Aorta (tissue), 5 donors: ENCODE results near the gene SPACA9. TPM values are rescaled to one million over a fixed set of nuclear protein-coding genes. Genes with fewer than 3 reads are reported as not detected.
A peak's percentile ranks its signal among the peaks of the same experiment; 100 is the strongest.

Experiments
- ATAC-seq: fragments of 200-7000 bp; cut with Tn5 transposase; one replicate; pipeline ENCODE4 v1.9.1; 2022; ENCODE audit warnings: moderate library complexity; ENCODE audit not compliant: low FRiP score
- DNase-seq, 2 donors: peaks; one replicate each; pipeline ENCODE4 v3.0.0-alpha.2; 2020
- H3K27ac ChIP-seq, 2 donors: one replicate each; pipeline ENCODE4 v1.5.1; 2013; ENCODE audit warnings: low read length in 2 of 2, mild to moderate bottlenecking in 2 of 2, moderate library complexity in 2 of 2, control low read depth in 1 of 2, inconsistent platforms in 1 of 2, low read depth in 1 of 2
- H3K27me3 ChIP-seq, 2 donors: one replicate each; pipeline ENCODE4 v1.6.1; 2013; ENCODE audit warnings: control low read depth in 1 of 2, low read length in 1 of 2, mild to moderate bottlenecking in 1 of 2, moderate library complexity in 1 of 2; ENCODE audit not compliant: insufficient read depth in 2 of 2, control insufficient read depth in 1 of 2
- H3K36me3 ChIP-seq, 2 donors: one replicate each; pipeline ENCODE4 v1.6.1; 2013; ENCODE audit warnings: control low read depth in 1 of 2, low read length in 1 of 2, mild to moderate bottlenecking in 1 of 2; ENCODE audit not compliant: insufficient read depth in 2 of 2, control insufficient read depth in 1 of 2
- H3K4me1 ChIP-seq, 2 donors: one replicate each; pipeline ENCODE4 v1.6.1; 2013; ENCODE audit warnings: low read length in 2 of 2, control low read depth in 1 of 2, mild to moderate bottlenecking in 1 of 2, moderate library complexity in 1 of 2; ENCODE audit not compliant: insufficient read depth in 2 of 2, control insufficient read depth in 1 of 2
- H3K4me3 ChIP-seq, 2 donors: one replicate each; pipeline ENCODE4 v1.5.1; 2013; ENCODE audit warnings: low read length in 2 of 2, control low read depth in 1 of 2, mild to moderate bottlenecking in 1 of 2
- H3K9me3 ChIP-seq: one replicate; pipeline ENCODE4 v1.6.1; 2013; ENCODE audit warnings: mild to moderate bottlenecking, low read length; ENCODE audit not compliant: control insufficient read depth
- WGBS, 2 donors: extraction: QIAGEN DNeasy Blood & Tissue Kit; methylation state at CpG; one replicate each; pipeline ENCODE4 v1.1.7; 2013; 5-methylcytosine and 5-hydroxymethylcytosine counted together
- intact Hi-C, 2 donors: fragments of 100-400 bp; cut with DNase I; formaldehyde crosslinking; loops; one replicate each; pipeline versions ENCODE4 v1.14.2 to v1.15.0; 2022
- polyA plus RNA-seq, 2 donors: library from polyadenylated mRNA; stranded (reverse); fragments of 200-250 nt; gene quantifications; one replicate each; pipeline ENCODE4 v1.2.3, GENCODE V29; 2013
- total RNA-seq, 2 donors: library from RNA; stranded (reverse); fragmentation: NEBNext Ultra II Directional; extraction: Animal tissue kit (Norgen Biotek cat#: 25700); gene quantifications; one replicate each; pipeline ENCODE4 v1.2.1, GENCODE V29; 2021
- donor health status: healthy with polysubstance abuse.
- donor health status: Bipolar disorder and iron deficiency.
- donor health status: DM: no; HTN: no; CAD: no.
- donor health status: DM: no; HTN: no; CAD: no.
- donor health status: DM: yes; HTN: yes; CAD: no.

The SPACA9 gene
- total and polyA plus RNA-seq, 4 donors, result 2.3 to 7.9 (median 5.1) TPM

DNA sequence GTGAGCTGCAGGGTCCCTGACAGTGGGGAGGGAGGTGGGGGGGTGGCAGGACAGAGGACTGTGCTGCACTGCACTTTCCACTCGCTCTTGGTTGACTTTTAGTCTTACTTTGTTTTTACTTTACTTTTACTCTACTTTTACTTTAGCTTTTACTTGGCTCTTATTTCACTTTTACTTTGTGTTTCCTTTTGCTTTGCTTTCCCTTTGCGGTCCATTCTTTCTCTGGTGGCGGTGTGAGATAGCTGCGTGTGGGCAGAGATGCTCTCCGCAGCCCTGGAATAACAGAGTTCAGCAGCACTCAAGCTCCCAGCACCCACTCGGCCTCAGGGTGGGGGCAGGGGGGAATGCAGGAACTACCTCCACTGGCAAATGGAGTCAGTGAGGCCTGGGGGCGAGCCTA lies 5.3 kb upstream of the SPACA9 start:
- Histone ChIP-seq H3K4me3 (no peak overlapping the region), H3K27me3 (no peaks in the 10 kb centered on the region), H3K27ac (no peak overlapping the region), H3K36me3 (no peaks in the 10 kb centered on the region), H3K9me3 (no peaks in the 10 kb centered on the region), H3K4me1 (no peaks in the 10 kb centered on the region)
- 59 to 66% methylated on average over 7 of the region's 7 CpGs for WGBS, 2 donors
- DNase-seq (no peak), ATAC-seq (no peak)
- intact Hi-C loops, result no loop called here

DNA sequence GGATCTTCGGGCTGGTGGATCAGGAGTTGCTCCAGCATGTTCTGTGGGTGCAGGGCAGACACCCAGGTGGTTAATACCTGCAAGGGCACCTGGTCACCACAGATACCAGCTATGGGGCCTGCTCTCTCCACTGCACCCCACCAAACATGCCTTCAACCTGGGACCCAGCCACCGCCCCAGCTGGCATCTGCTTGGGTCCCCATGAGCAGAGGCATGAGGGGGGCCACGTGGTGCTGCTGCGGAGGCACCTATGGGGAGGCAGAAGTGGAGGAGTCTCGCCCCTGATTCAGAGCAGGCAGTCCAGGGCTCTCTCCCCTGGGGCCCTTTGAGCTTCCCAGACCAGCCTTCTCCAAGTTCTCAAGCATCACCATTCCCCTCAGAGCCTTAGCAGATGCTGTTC lies 3.5 kb upstream of the SPACA9 start:
- no peaks in the 10 kb centered on the region for H3K4me1 ChIP-seq
- H3K27ac ChIP-seq, result no peak overlapping the region
- no peaks in the 10 kb centered on the region for H3K9me3 ChIP-seq
- no peaks in the 10 kb centered on the region for H3K36me3 ChIP-seq
- DNase-seq (no peak), ATAC-seq (no peak)
- intact Hi-C loops, result loop anchor here in 1 of 2 donors (5.0 kb wide), 1 partner anchor 67 kb away; the partner anchor contains the start of gene TSC1
- H3K4me3 ChIP-seq, result no peak overlapping the region
- no peaks in the 10 kb centered on the region for H3K27me3 ChIP-seq
- 75 to 81% methylated on average over 5 of the region's 5 CpGs for WGBS, 2 donors

- intact Hi-C loops, result loop anchor here in 1 of 2 donors (5.0 kb wide), 1 partner anchor 65 kb away; the partner anchor contains the start of gene TSC1
- WGBS, 2 donors, result 83 to 89% methylated on average over 3 of the region's 3 CpGs
Measured at GRCh38 chr9:132876849-132877248, 1.8 kb upstream of the SPACA9 start.

GRCh38 chr9:132877458-132877823 lies 1.3 kb upstream of the SPACA9 start:
- Histone ChIP-seq H3K27ac (no peak overlapping the region), H3K36me3 (no peaks in the 10 kb centered on the region), H3K27me3 (no peaks in the 10 kb centered on the region), H3K4me1 (no peaks in the 10 kb centered on the region), H3K4me3 (no peak overlapping the region), H3K9me3 (no peaks in the 10 kb centered on the region)
- intact Hi-C loops, result loop anchor here in 1 of 2 donors (5.0 kb wide), 1 partner anchor 65 kb away; the partner anchor contains the start of gene TSC1
- 34 to 39% methylated on average over 14 of the region's 14 CpGs for WGBS, 2 donors
- DNase-seq (no peak), ATAC-seq (no peak)

More at GRCh38 chr9:132876849-132877248, 1.8 kb upstream of the SPACA9 start:
- ATAC-seq (no peak), DNase-seq (no peak)
- Histone ChIP-seq H3K27me3 (no peaks in the 10 kb centered on the region), H3K9me3 (no peaks in the 10 kb centered on the region), H3K4me3 (no peak overlapping the region), H3K4me1 (no peaks in the 10 kb centered on the region), H3K36me3 (no peaks in the 10 kb centered on the region), H3K27ac (no peak overlapping the region)

DNA sequence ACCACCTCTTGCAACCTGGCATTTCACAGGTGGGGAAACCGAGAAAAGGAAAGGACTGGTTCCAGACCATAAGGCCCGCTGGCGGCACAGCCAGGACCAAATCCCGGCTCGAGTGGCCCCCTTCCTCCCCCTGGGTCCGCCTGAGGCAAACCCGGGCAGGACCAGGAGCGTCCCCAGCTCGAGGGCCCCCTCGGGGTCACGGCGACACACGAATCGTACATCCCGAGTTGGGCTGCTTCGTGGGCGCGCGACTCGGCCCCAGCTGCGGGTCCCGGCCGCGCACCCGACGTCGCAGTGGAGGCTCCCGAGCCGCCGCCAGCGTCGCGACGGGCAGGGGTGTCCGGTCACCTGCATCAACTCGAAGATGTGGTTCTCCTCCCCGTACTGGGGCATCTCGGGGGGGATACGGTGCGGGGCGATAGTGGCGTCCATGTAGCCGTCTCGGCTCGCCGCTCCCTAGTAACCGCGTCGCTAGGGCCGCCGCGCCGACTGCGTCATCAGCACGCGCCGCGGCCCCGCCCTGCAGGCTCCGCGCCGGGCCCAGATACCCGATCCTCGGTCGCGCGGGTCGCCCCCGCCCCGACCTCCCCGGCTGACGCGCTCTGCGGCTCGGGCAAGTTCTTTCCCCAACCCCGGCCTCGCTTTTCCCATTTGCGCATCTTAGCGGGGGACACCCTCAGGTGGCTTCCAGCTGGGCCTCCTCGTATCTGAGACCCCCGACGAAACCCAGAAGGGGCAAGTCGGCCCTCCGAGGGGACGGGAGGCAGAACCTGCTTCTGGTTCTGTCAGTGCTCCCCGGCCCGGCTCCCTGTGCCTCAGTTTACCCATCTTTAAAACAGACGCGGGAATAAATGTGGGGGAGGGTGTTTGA lies 639 bp upstream of the SPACA9 start, which contains the start of gene AK8:
TSS of gene AK8 (minus strand) at position 461 of the 871 bp plus-strand sequence. CDS start at position 432, 29 bp downstream.
- no peaks in the 10 kb centered on the region for H3K4me1 ChIP-seq
- H3K36me3 ChIP-seq, result no peaks in the 10 kb centered on the region
- no peaks in the 10 kb centered on the region for H3K9me3 ChIP-seq
- peak; percentile 95 for ATAC-seq
- peak within 1 kb of the TSS in 1 of 2 donors; percentile 11 for H3K27ac ChIP-seq
- H3K27me3 ChIP-seq, result no peaks in the 10 kb centered on the region
- WGBS, 2 donors, result 1% methylated on average over 76 to 89 of the region's 89 CpGs
- H3K4me3 ChIP-seq, result peak within 1 kb of the TSS; percentile 71
- intact Hi-C loops, result loop anchor here (1.0 to 5.0 kb wide), 2 partner anchors 64 to 208 kb away; partner anchors contain the start of genes GTF3C4 (in 1 of the 2) and TSC1 (in 1 of the 2)
- DNase-seq, result peak; percentile 76 to 92

DNA sequence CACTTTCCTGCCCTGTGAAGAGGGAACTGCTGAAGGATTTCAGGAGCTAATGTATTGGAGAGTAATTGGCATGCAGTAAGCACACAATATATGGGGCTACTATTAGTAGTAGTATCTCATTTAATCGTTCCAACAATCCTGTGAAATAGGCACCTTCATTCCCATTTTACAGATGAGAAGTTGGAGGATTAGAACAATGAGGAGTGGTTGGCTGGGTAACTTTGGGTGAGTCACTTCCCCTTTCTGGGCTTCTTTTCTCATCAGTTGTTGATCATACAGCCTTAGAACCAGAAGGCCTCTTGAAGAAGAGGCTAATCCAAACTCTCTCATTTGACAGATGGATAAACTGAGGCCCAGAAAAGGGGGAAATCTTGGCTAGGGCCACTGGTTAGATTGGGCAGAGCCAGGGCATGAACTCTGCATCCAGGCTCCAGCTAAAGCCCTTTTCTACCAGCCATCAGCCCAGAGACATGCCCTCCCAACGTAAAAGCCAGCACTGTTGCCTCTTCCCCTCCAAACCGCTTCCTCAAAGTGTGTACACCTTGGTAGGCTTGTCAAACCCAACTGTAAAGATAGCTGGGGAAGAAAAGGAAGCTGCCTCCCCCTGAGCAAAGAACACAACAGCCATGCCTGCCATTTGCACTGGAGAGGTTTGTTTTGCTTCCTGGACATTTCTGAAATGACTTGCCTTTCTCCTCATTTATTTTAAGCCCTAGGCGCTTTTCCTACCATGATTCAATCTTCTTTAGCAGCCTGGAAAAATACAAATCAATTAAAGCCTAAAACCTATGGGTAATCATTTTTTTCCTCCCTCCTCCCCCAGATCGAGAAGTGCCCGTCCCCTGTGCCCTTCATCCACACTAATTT lies 992 bp downstream of the SPACA9 start:
- Histone ChIP-seq H3K4me1 (no peaks in the 10 kb centered on the region), H3K4me3 (no peak overlapping the region), H3K9me3 (no peaks in the 10 kb centered on the region), H3K27me3 (no peaks in the 10 kb centered on the region), H3K36me3 (no peaks in the 10 kb centered on the region), H3K27ac (no peak overlapping the region)
- intact Hi-C loops, result loop anchor here in 1 of 2 donors (5.0 to 10.0 kb wide), 2 partner anchors 63 to 215 kb away; partner anchors contain the start of genes DDX31 and TSC1
- ATAC-seq (no peak), DNase-seq (no peak)
- 76 to 85% methylated on average over 6 of the region's 6 CpGs for WGBS, 2 donors

- Histone ChIP-seq H3K4me1 (no peaks in the 10 kb centered on the region), H3K36me3 (no peaks in the 10 kb centered on the region), H3K27ac (no peak overlapping the region), H3K27me3 (no peaks in the 10 kb centered on the region), H3K9me3 (no peaks in the 10 kb centered on the region), H3K4me3 (no peak overlapping the region)
- WGBS, 2 donors, result 78 to 85% methylated on average over 7 of the region's 7 CpGs
- no peak for ATAC-seq
- intact Hi-C loops, result loop anchor here in 1 of 2 donors (10.0 kb wide), 1 partner anchor 215 kb away; the partner anchor contains the start of gene DDX31
- no peak for DNase-seq
Measured at GRCh38 chr9:132880324-132880661, 1.6 kb downstream of the SPACA9 start.

DNA sequence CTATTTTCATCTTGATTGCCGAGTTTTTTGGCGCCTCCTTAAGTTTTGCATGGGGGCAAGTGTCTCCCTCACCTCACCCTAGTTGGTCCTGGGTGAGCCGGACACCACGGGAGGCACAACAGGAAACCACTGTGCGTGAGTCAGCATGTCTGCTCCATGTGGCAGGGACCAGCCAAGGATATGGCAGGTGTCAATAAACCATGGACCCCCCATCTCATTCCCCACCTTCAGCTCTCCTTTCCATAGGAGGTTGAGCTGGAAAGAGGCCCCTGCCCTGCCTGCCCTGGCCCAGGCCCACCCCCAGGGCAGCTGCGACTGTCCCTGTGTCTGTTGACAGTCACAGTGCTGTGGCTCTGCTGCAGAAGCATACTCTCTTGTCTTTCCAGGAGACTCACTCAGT lies 3.1 kb downstream of the SPACA9 start:
- Histone ChIP-seq H3K36me3 (no peaks in the 10 kb centered on the region), H3K9me3 (no peaks in the 10 kb centered on the region), H3K27me3 (no peaks in the 10 kb centered on the region), H3K4me1 (no peaks in the 10 kb centered on the region), H3K4me3 (no peak overlapping the region), H3K27ac (no peak overlapping the region)
- DNase-seq (no peak), ATAC-seq (no peak)
- intact Hi-C loops, result loop anchor here in 1 of 2 donors (10.0 kb wide), 1 partner anchor 217 kb away; the partner anchor contains the start of gene DDX31
- WGBS, 2 donors, result 84 to 85% methylated on average over 6 of the region's 6 CpGs
